Activated naive CD4-positive, alpha-beta T cell treated with anti-CD3 and anti-CD28 coated beads for 36 hours (primary cell): Measurements from ENCODE around the gene DPYSL4. TPM values are rescaled to one million over a fixed set of nuclear protein-coding genes. Genes with fewer than 3 reads are reported as not detected.

ENCODE experiments used
- CTCF ChIA-PET: fragments of 350-600 bp; sonication (Branson Sonifier 250); formaldehyde crosslinking; loops from one replicate; lab custom pipeline; 2021; ENCODE audit warnings: antibody characterized with exemption; lab: Charles Lee
- DNase-seq: peaks from one replicate; pipeline ENCODE4 v3.0.0-alpha.2; 2020
- H3K27ac Mint-ChIP-seq: one replicate; pipeline ENCODE4 v1.8.0; 2021; ENCODE audit warnings: mild to moderate bottlenecking, mixed read lengths
- H3K27me3 Mint-ChIP-seq: one replicate; pipeline ENCODE4 v1.8.0; 2021; ENCODE audit warnings: low read depth, mixed read lengths
- H3K36me3 Mint-ChIP-seq: one replicate; pipeline ENCODE4 v1.8.0; 2021; ENCODE audit warnings: low read depth, mixed read lengths
- H3K4me1 Mint-ChIP-seq: one replicate; pipeline ENCODE4 v1.8.0; 2021; ENCODE audit warnings: low read depth, mixed read lengths
- H3K4me3 Mint-ChIP-seq: one replicate; pipeline ENCODE4 v1.8.0; 2021; ENCODE audit warnings: mild to moderate bottlenecking, moderate library complexity, mixed read lengths
- H3K9me3 Mint-ChIP-seq: one replicate; pipeline ENCODE4 v1.8.0; 2021; ENCODE audit warnings: mixed read lengths
- intact Hi-C: fragments of 100-400 bp; cut with micrococcal nuclease; formaldehyde crosslinking; loops from one replicate; pipeline ENCODE4 v1.15.1; 2023
- total RNA-seq, 2 experiments: library from RNA; stranded (reverse); gene quantifications; one replicate each; pipeline ENCODE4 v1.2.3, GENCODE V29; 2021

The DPYSL4 gene
- total RNA-seq, 2 experiments from 2014 or later, result 10.8 to 14.1 TPM

DNA sequence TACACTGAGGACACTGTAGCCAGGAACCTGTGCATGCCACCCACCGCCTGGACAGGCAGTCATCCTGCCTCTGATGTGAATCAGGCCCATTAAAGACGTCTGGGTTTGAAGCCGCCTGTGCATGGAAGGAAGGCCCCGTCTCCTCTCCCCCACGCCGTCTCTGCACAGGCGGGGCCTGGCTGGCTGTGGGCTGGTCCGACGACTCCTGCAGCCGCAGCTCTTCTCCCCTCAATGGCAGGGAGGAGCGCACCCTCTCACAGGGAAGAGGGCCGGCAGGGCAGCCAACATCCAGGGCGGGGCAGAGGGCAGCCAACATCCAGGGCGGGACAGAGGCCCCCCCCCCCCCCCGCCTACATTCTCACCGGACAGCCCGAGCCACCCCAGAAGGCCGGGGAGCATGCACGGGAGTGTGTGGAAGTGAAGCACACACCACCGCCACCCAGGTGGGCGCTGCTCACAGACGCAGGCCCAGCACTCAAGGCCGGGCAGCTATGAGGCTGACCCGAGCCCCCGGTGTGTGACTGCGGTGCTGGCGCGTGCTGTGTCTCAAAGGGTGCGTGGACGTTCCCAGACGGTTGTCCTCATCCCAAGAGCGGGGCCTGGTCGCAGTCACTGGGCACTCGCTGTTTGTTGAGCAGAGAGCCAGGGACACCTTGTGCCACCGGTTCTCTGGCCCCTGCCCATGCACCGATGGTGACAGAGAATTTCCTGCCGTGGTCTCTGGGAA is 19.1 kb downstream of the DPYSL4 start:
- H3K36me3 Mint-ChIP-seq, result no peaks in the 10 kb centered on the region
- DNase-seq, result no peak
- intact Hi-C loops, result no loop called here
- no peak overlapping the region for H3K27ac Mint-ChIP-seq
- H3K9me3 Mint-ChIP-seq, result no peaks in the 10 kb centered on the region
- no peaks in the 10 kb centered on the region for H3K27me3 Mint-ChIP-seq
- CTCF ChIA-PET, result no interaction called here
- H3K4me1 Mint-ChIP-seq, result no peaks in the 10 kb centered on the region
- H3K4me3 Mint-ChIP-seq, result no peak overlapping the region

DNA sequence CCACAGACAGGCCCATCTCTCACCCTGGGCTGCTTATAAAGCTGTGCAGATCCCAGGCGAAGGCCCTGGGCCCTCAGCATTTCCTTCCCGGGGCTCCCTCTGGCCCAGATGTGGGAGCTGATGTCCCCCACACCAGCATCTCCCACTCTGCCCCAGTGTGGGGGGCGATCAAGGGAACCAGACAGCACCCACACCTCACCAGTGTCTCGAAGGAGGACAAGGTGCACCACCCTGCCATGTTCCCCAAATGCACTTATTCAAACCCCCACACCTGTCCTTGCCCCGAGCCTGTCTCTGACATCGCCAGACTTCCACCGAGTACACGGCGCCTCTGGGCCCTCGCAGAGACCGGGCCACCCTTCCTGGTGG is 19.6 kb downstream of the DPYSL4 start:
- H3K36me3 Mint-ChIP-seq, result no peaks in the 10 kb centered on the region
- H3K4me3 Mint-ChIP-seq, result no peak overlapping the region
- intact Hi-C loops, result no loop called here
- H3K9me3 Mint-ChIP-seq, result no peaks in the 10 kb centered on the region
- no peaks in the 10 kb centered on the region for H3K4me1 Mint-ChIP-seq
- H3K27me3 Mint-ChIP-seq, result no peaks in the 10 kb centered on the region
- no peak overlapping the region for H3K27ac Mint-ChIP-seq
- CTCF ChIA-PET, result no interaction called here
- DNase-seq, result no peak

DNA sequence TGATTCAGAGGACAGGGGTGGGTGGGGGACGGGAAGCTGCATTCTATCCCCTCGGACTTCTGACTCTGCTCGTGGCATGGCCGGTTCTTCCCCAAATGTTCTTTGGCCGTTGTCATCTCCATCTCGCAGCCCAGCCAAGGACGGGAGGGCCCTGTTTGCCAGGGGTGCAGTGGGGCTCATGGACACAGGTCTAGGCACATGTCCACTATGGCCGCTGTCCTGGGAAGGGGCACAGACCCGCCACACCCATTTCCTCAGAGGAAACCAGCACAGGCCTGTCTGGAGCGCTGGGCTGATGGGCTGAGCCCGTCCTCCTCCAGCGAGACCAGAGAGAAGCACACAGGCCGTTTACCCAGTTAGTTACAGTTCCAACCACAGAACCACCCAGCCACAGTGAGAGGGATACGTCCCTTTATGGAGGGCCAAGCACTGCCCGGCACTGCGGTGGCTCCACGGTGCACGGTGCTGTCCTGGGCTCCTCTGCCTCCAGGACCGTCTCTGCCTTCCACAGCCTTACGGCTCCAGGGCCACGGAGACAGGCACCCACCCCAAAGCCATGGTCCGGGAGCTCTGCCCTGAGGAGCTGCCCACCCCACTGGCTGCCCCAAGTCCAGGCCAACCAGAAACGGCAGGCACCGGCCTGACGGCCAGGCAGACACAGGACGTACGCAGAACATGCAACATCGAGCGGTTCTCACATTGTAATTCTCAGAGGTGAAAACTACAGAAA is 20.2 kb downstream of the DPYSL4 start:
- H3K9me3 Mint-ChIP-seq, result no peaks in the 10 kb centered on the region

DNA sequence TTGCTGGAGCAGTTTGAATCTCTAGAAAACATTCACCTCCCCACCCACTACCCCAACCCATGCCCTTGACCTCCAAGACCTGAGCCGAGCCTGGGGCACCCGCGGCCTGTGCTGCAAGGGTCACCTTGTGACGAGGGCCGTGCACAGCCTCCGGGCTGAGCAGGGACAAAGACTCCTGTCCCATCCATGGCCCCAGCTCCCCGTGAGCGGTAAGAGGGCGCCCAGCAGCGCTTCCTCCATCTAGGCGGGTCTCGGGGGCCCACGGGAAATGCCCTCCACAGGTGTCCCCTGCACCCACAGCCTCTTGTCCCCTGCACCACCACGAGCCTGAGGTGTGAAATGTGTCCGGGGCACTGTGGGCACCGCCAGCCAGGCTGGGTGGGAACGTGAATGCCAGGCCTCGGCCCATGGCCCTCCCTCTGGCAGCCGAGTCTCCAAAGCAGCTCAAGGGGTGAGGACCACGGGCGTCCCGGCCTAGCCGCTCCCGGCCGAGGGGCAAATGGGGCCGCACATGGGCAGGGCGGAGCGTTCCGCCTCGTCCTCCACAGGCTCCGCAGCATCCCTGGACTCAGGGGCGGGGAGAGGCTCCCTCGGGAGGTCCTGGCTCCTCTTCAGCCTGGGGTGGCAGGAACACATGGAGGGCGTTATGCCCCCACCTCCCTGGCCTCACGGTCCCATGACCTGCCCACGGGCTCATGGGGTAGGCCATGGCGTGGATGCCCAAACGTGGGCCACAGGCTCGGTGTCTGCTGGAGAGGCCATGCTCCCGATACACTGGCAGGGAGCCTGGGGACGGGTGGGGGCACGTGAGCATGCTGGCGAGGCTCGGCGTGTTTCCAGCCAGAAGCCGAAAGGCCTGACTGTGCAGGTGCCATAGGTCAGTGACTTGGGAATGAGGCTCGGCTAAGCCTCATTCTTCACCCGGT is 21.1 kb downstream of the DPYSL4 start:
- Mint-ChIP-seq H3K4me3 (no peak overlapping the region), H3K27ac (no peak overlapping the region), H3K4me1 (no peaks in the 10 kb centered on the region), H3K9me3 (no peaks in the 10 kb centered on the region), H3K27me3 (no peaks in the 10 kb centered on the region), H3K36me3 (peaks cover 7% of the 10 kb centered on the region)
- CTCF ChIA-PET, result no interaction called here
- intact Hi-C loops, result no loop called here
- no peak for DNase-seq

More for the DNA sequence above, 20.2 kb downstream of the DPYSL4 start:
- H3K4me3 Mint-ChIP-seq, result no peak overlapping the region
- intact Hi-C loops, result no loop called here
- DNase-seq, result no peak
- H3K27me3 Mint-ChIP-seq, result no peaks in the 10 kb centered on the region
- CTCF ChIA-PET, result no interaction called here
- H3K4me1 Mint-ChIP-seq, result no peaks in the 10 kb centered on the region
- H3K27ac Mint-ChIP-seq, result no peak overlapping the region
- no peaks in the 10 kb centered on the region for H3K36me3 Mint-ChIP-seq

DNA sequence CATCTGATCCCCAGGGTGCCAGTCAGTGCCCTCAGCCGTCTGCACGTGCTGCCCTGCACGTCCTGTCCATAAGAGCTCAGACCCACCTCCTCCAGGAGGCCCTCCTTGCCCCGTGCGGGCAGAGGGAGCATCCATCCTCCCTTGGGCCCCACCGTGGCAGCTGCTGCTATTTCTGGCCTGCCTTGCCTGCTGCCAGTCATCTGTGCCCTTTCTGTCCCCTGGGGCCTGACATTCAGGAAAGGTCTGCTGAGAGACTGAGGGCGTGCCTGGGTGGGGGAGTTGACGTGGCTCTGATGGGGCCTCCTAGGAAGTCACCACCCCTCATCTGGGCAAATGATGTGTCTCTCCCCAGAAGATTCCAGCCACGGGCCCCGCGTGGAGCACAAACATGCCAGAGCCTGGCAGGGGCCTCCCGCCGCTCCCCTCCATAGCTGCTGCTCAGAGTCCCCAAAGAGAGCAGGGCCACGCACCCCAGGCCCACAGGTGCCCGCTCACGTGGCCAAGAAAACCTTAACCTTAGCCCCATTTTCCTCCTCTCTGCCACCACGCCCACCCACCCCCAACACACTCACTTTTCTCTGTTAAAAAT is 21.8 kb downstream of the DPYSL4 start:
- Mint-ChIP-seq H3K36me3 (peaks cover 9% of the 10 kb centered on the region), H3K27me3 (no peaks in the 10 kb centered on the region), H3K27ac (no peak overlapping the region), H3K4me1 (no peaks in the 10 kb centered on the region), H3K9me3 (peaks cover 3% of the 10 kb centered on the region), H3K4me3 (no peak overlapping the region)
- no peak for DNase-seq
- CTCF ChIA-PET, result no interaction called here
- intact Hi-C loops, result no loop called here

DNA sequence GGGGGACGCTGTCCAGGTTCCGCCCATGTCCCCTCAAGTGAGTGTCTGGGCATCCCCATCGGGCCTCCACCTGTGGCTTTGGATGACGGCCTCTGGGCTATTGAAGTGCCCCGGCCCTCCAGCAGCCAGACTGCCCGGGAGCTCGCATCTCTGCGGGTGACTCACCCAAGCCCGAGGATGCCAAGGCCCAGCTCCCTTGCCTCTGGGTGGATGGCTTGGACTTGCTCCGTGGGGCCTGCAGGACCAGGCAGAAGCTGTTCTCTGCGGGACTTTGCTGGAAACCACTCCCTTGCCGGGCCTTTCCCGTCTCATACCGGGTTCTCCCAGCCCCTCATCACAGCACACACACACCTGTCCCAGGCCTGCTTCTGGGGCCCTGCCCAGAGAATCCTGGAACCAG is 22.4 kb downstream of the DPYSL4 start:
- intact Hi-C loops, result no loop called here
- no peak overlapping the region for H3K4me3 Mint-ChIP-seq
- no peak for DNase-seq
- H3K27me3 Mint-ChIP-seq, result no peaks in the 10 kb centered on the region
- H3K4me1 Mint-ChIP-seq, result no peaks in the 10 kb centered on the region
- H3K36me3 Mint-ChIP-seq, result peaks cover 12% of the 10 kb centered on the region
- H3K27ac Mint-ChIP-seq, result no peak overlapping the region
- peaks cover 8% of the 10 kb centered on the region for H3K9me3 Mint-ChIP-seq
- CTCF ChIA-PET, result no interaction called here

DNA sequence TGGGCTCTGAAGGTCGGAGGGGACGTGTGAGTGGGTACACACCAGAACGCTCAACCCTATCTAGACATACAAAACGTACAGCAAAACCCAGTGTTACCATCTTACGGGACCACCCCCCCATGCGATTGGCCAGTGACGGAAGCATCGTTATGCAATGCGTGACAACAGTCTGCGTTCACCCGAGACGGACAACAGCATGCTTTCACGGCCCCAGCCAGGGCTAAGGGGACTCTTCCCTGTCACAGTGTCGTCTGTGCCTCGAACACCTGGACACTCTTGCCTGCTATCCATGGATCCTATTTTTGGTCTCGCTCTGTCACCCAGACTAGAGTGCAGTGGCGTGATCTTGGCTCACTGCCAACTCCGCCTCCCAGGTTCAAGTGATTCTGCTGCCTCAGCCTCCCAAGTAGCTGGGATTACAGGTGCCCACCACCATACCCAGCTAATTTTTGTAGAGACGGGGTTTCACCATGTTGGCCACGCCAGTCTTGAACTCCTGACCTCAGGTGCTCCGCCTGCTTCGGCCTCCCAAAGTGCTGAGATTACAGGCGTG is 23.3 kb downstream of the DPYSL4 start:
- no peak for DNase-seq
- Mint-ChIP-seq H3K36me3 (peaks cover 18% of the 10 kb centered on the region), H3K27ac (no peak overlapping the region), H3K27me3 (no peaks in the 10 kb centered on the region), H3K4me3 (no peak overlapping the region), H3K4me1 (no peaks in the 10 kb centered on the region), H3K9me3 (peaks cover 15% of the 10 kb centered on the region)
- intact Hi-C loops, result no loop called here
- CTCF ChIA-PET, result interaction anchor here (0.6 kb wide), 1 partner anchor 137 kb away, joined by 8 read pairs; no protein-coding TSS in a partner anchor

DNA sequence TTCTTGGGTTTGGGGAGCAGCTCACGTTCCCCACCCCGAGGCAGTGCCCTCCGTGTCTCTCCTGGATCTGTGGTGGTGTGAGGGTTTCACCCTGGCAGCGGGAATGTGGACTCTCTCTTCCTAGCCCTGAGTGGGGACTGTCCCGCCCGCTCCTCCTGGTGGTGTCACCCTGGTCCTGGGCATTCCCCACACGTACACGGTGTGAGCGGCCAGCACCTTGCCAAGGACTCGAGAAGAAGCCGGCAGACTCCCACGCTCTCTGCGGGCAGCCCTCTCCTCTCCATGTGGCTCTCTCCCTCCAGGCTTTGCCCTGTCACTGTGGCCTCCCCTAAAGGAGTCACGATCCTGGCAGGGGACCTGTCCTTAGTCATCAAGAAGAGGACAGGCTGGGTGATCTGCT is 24.0 kb downstream of the DPYSL4 start:
- H3K27ac Mint-ChIP-seq, result no peak overlapping the region
- H3K27me3 Mint-ChIP-seq, result no peaks in the 10 kb centered on the region
- H3K36me3 Mint-ChIP-seq, result peaks cover 23% of the 10 kb centered on the region
- CTCF ChIA-PET, result interaction anchor here (0.6 kb wide), 1 partner anchor 137 kb away, joined by 8 read pairs; no protein-coding TSS in a partner anchor
- no peaks in the 10 kb centered on the region for H3K4me1 Mint-ChIP-seq
- no peak overlapping the region for H3K4me3 Mint-ChIP-seq
- DNase-seq, result no peak
- peaks cover 22% of the 10 kb centered on the region for H3K9me3 Mint-ChIP-seq
- intact Hi-C loops, result no loop called here

DNA sequence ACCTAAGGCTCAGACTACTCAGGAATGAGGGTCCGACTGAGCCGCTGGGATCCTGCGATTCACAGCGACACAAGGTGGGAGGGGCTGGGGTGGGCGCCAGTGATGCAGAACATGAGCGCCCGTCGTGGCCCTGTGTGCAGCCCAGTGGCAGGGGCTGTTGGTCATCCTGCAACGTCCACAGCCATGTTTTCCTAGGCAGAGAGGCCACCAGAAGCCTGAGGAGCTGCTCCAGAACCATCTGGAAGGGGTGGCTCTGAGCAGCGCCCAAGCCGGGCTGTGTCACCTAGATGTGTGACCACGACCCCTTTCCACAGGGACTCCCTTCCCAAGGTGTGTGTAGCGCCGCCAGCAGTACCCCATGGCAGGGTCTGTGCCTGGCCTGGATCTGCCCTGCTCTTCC is 24.5 kb downstream of the DPYSL4 start:
- Mint-ChIP-seq H3K36me3 (peaks cover 23% of the 10 kb centered on the region), H3K4me3 (no peak overlapping the region), H3K27ac (no peak overlapping the region), H3K4me1 (no peaks in the 10 kb centered on the region), H3K27me3 (no peaks in the 10 kb centered on the region), H3K9me3 (peaks cover 24% of the 10 kb centered on the region)
- CTCF ChIA-PET, result interaction anchor here (1.5 kb wide), 1 partner anchor 13 kb away, joined by 6 read pairs; no protein-coding TSS in a partner anchor
- intact Hi-C loops, result no loop called here
- no peak for DNase-seq

DNA sequence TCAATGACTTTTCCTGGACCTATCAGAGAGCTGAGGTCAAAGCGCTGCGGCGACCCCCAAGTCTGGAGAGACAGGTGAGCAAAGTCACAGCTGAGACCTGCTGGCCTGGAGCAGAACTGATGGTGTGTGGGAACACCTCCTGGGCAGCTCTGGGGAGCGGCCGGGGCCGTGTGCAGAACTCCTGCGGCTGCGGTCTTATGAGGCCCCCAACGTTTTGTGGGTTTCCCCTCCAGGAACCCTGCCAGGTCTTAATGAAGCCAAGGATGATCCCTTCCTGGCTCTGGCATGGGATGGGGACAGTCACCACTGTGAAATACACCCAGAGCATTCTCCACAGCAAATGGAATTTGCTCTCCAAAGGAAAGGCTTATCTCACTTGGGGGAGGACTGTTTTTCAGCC is 26.1 kb downstream of the DPYSL4 start:
- intact Hi-C loops, result no loop called here
- Mint-ChIP-seq H3K36me3 (peaks cover 34% of the 10 kb centered on the region), H3K27ac (no peak overlapping the region), H3K4me1 (no peaks in the 10 kb centered on the region), H3K9me3 (peaks cover 35% of the 10 kb centered on the region), H3K4me3 (no peak overlapping the region), H3K27me3 (no peaks in the 10 kb centered on the region)
- DNase-seq, result no peak
- CTCF ChIA-PET, result interaction anchor here (0.6 to 1.5 kb wide), 3 partner anchors 11 to 159 kb away, joined by 3 to 6 read pairs (median 3); no protein-coding TSS in a partner anchor

DNA sequence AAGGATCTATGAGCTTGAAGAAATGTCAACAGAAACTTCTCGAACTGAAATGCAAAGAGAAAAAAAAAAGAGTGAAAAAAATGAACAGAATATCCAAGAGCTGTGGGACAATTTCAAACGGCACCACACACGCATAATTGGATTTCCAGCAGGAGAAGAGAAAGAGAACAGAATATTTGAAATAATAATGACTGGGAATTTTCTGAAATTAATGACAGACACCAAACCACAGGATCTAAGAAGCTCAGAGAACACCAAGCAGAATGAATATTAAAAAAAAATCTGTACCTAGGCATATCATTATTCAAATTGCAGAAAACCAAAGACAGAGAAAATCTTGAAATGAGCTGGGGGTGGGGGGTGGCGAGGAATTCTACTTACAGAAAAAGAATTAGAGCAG is 27.2 kb downstream of the DPYSL4 start:
- Mint-ChIP-seq H3K27me3 (no peaks in the 10 kb centered on the region), H3K4me3 (no peak overlapping the region), H3K9me3 (peaks cover 35% of the 10 kb centered on the region), H3K27ac (no peak overlapping the region), H3K4me1 (no peaks in the 10 kb centered on the region), H3K36me3 (peaks cover 34% of the 10 kb centered on the region)
- CTCF ChIA-PET, result interaction anchor here (0.7 kb wide), 1 partner anchor 481 kb away, joined by 3 read pairs; no protein-coding TSS in a partner anchor
- intact Hi-C loops, result no loop called here
- no peak for DNase-seq
